Fibroblast of lung (primary cell): Measurements from ENCODE around the gene SLC16A8. TPM values are rescaled to one million over a fixed set of nuclear protein-coding genes. Genes with fewer than 3 reads are reported as not detected.

ENCODE experiments used
- DNase-seq, 2 donors: peaks; one replicate each; pipeline versions ENCODE4 v3.0.0 to v3.0.0-alpha.2; 2010; ENCODE audit warnings: low read depth in 2 of 2
- H2AFZ ChIP-seq: 2 replicates; pipeline ENCODE4 v1.5.1; 2012; ENCODE audit warnings: low read length, control low read depth, inconsistent platforms
- H3K27ac ChIP-seq: 2 replicates; pipeline ENCODE4 v1.5.1; 2011; ENCODE audit warnings: low read length, control low read depth; ENCODE audit not compliant: insufficient read depth
- H3K27me3 ChIP-seq: 2 replicates; pipeline ENCODE4 v1.5.1; 2011; ENCODE audit warnings: mild to moderate bottlenecking, low read length; ENCODE audit not compliant: control insufficient read depth, insufficient read depth
- H3K36me3 ChIP-seq: 2 replicates; pipeline ENCODE4 v1.5.1; 2011; ENCODE audit warnings: low read length; ENCODE audit not compliant: control insufficient read depth, insufficient read depth
- H3K4me1 ChIP-seq: 2 replicates; pipeline ENCODE4 v1.5.1; 2011; ENCODE audit warnings: low read length; ENCODE audit not compliant: control insufficient read depth, insufficient read depth; ENCODE audit errors: extremely low read depth
- H3K4me2 ChIP-seq: 2 replicates; pipeline ENCODE4 v1.5.1; 2011; ENCODE audit warnings: low read length, control low read depth; ENCODE audit not compliant: insufficient read depth; ENCODE audit errors: extremely low read depth
- H3K4me3 ChIP-seq, 4 experiments: fragments of 200-600 bp in 1 of 4; sonication (generic) in 1 of 4; replicated peaks in 1 of 4; 2 replicates each; pipeline ENCODE4 v1.5.1; 2011 to 2016; ENCODE audit warnings: low read length in 4 of 4, low read depth in 3 of 4, mild to moderate bottlenecking in 3 of 4, control low read depth in 2 of 4, inconsistent platforms in 1 of 4, mixed read lengths in 1 of 4; ENCODE audit not compliant: insufficient read depth in 1 of 4; ENCODE audit errors: control extremely low read depth in 1 of 4
- H3K79me2 ChIP-seq: 2 replicates; pipeline ENCODE4 v1.5.1; 2012; ENCODE audit warnings: mild to moderate bottlenecking, low read length, inconsistent platforms; ENCODE audit not compliant: control insufficient read depth, insufficient read depth
- H3K9ac ChIP-seq: 2 replicates; pipeline ENCODE4 v1.5.1; 2011; ENCODE audit warnings: mild to moderate bottlenecking, low read length, control low read depth; ENCODE audit not compliant: insufficient read depth
- H3K9me3 ChIP-seq: 2 replicates; pipeline ENCODE4 v1.5.1; 2012; ENCODE audit warnings: low read depth, low read length; ENCODE audit not compliant: control insufficient read depth, insufficient read depth
- H4K20me1 ChIP-seq: 2 replicates; pipeline ENCODE4 v1.5.1; 2011; ENCODE audit warnings: low read length; ENCODE audit not compliant: control insufficient read depth, insufficient read depth; ENCODE audit errors: extremely low read depth
- EZH2 ChIP-seq: IDR thresholded peaks from 2 replicates; pipeline ENCODE4 v1.5.1; 2012; ENCODE audit warnings: low read length, control low read depth, mild to moderate bottlenecking; ENCODE audit errors: missing control alignments
- polyA plus RNA-seq, 2 donors: library from polyadenylated mRNA; depleted of rRNA in 1 of 2; stranded (reverse) in 1 of 2; unstranded in 1 of 2; fragments of >200 nt; gene quantifications; 2 replicates each; pipeline ENCODE4 v1.2.1, GENCODE V29; 2011 to 2012; ENCODE audit warnings: missing spikeins in 1 of 2
- total RNA-seq: library from RNA; depleted of rRNA; stranded (reverse); fragments of >200 nt; gene quantifications from 2 replicates; pipeline ENCODE4 v1.2.1, GENCODE V29; 2014
- TF ChIP-seq, protein P1 (sequence below), 2 donors: IDR thresholded peaks in 1 of 2; conservative IDR thresholded peaks in 1 of 2; 1 replicate in 1 of 2; 2 replicates in 1 of 2; pipeline ENCODE4 v1.5.1; 2011 to 2012; ENCODE audit warnings: low read length in 2 of 2, control low read depth in 1 of 2, inconsistent platforms in 1 of 2, low read depth in 1 of 2, mild to moderate bottlenecking in 1 of 2

The SLC16A8 gene
- total and polyA plus RNA-seq, 2 donors (not counting 1 experiment from before 2014, with no cell fraction given), result under 0.01 TPM; not detected in 1

GRCh38 chr22:38042488-38042790, 41.5 kb downstream of the SLC16A8 start:
- TF ChIP-seq, protein P1, sequence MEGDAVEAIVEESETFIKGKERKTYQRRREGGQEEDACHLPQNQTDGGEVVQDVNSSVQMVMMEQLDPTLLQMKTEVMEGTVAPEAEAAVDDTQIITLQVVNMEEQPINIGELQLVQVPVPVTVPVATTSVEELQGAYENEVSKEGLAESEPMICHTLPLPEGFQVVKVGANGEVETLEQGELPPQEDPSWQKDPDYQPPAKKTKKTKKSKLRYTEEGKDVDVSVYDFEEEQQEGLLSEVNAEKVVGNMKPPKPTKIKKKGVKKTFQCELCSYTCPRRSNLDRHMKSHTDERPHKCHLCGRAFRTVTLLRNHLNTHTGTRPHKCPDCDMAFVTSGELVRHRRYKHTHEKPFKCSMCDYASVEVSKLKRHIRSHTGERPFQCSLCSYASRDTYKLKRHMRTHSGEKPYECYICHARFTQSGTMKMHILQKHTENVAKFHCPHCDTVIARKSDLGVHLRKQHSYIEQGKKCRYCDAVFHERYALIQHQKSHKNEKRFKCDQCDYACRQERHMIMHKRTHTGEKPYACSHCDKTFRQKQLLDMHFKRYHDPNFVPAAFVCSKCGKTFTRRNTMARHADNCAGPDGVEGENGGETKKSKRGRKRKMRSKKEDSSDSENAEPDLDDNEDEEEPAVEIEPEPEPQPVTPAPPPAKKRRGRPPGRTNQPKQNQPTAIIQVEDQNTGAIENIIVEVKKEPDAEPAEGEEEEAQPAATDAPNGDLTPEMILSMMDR (conservative IDR thresholded peaks at IDR 0.05 in 1 of 2, IDR thresholded peaks at IDR 0.05 in 1 of 2; ENCODE audit: low read depth in 1 of 2, low read length in 2 of 2), result no peak
- TF ChIP-seq EZH2, result no peak
- Histone ChIP-seq H3K27ac (no peak overlapping the region), H3K4me1 (no peaks in the 10 kb centered on the region), H3K9me3 (no peaks in the 10 kb centered on the region), H3K4me3 (no peak overlapping the region), H3K36me3 (no peaks in the 10 kb centered on the region), H3K27me3 (no peaks in the 10 kb centered on the region), H3K79me2 (no peaks in the 10 kb centered on the region), H3K4me2 (no peak overlapping the region), H3K9ac (no peak overlapping the region), H4K20me1 (no peaks in the 10 kb centered on the region), H2AFZ (no peak overlapping the region)
- DNase-seq, result no peak

DNA sequence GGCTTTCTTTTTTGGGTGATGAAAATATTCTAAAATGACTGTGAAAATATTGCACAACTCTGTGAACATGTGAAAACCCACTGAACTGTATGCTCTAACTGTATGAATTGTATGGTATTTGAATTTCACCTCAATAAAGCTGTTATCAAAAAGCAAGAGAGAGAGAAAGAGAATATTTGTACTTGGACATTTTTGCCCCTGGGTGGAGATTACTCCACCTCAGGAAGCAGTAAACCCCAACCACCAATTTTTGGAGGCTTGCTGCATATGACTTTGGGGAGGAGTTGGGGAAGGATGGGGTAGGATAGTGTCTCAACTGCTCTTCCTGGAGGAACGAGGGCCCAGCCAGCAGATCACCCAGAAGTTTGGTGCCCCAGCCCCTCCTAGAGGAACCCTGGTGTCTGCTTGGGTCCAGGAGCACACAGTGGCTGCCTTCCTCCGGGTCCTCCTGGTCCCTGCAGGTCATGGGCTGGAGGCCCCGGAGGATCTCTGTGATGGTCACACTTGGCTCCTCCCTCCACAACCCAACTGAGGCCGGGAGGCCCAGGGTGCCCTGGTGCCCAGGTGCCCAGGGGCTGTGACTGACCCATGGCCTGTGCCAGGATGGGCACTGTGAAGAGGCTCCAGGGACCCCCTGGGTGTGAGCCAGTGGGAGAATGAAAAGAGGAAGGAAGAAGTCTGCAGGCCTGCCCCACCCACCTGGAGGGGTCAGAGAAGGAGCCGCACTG, 42.1 kb downstream of the SLC16A8 start:
- Histone ChIP-seq H4K20me1 (no peaks in the 10 kb centered on the region), H3K4me1 (no peaks in the 10 kb centered on the region), H3K9ac (no peak overlapping the region), H3K9me3 (no peaks in the 10 kb centered on the region), H2AFZ (no peak overlapping the region), H3K4me2 (no peak overlapping the region), H3K27ac (no peak overlapping the region), H3K36me3 (no peaks in the 10 kb centered on the region), H3K79me2 (no peaks in the 10 kb centered on the region), H3K4me3 (no peak overlapping the region), H3K27me3 (no peaks in the 10 kb centered on the region)
- no peak for TF ChIP-seq EZH2
- TF ChIP-seq, protein P1 (conservative IDR thresholded peaks at IDR 0.05 in 1 of 2, IDR thresholded peaks at IDR 0.05 in 1 of 2; ENCODE audit: low read depth in 1 of 2, low read length in 2 of 2), result no peak
- no peak for DNase-seq

- no peaks in the 10 kb centered on the region for H3K79me2 ChIP-seq
- H4K20me1 ChIP-seq, result no peaks in the 10 kb centered on the region
- H3K4me3 ChIP-seq, result no peak overlapping the region
- H3K27me3 ChIP-seq, result no peaks in the 10 kb centered on the region
- no peak overlapping the region for H2AFZ ChIP-seq
- H3K9ac ChIP-seq, result no peak overlapping the region
- DNase-seq, result peak in 1 of 2 donors; percentile 50
- no peak overlapping the region for H3K4me2 ChIP-seq
- TF ChIP-seq EZH2, result no peak
- TF ChIP-seq, protein P1 (conservative IDR thresholded peaks at IDR 0.05 in 1 of 2, IDR thresholded peaks at IDR 0.05 in 1 of 2; ENCODE audit: low read depth in 1 of 2, low read length in 2 of 2), result no peak
- no peaks in the 10 kb centered on the region for H3K4me1 ChIP-seq
- no peaks in the 10 kb centered on the region for H3K36me3 ChIP-seq
- H3K9me3 ChIP-seq, result no peaks in the 10 kb centered on the region
- H3K27ac ChIP-seq, result no peak overlapping the region
Measured at GRCh38 chr22:38040953-38041759, 42.8 kb downstream of the SLC16A8 start.
